DMS79 treated with DMSO at 0.1 percent for 48 hours (cell line): ENCODE results near the gene DDX31.
"Not testable (repeated sequence)": the region's sequence is repeated elsewhere in the genome, so short reads cannot be mapped to it uniquely, and the experiment has no call there.

Experiments
- DNase-seq: peaks from one replicate; lab custom pipeline; 2025; lab: John Stamatoyannopoulos, UW

DDX31 gene

GRCh38 chr9:132578367-132578932 lies 91.3 kb downstream of the DDX31 start:
- DNase-seq: no peak

DNA sequence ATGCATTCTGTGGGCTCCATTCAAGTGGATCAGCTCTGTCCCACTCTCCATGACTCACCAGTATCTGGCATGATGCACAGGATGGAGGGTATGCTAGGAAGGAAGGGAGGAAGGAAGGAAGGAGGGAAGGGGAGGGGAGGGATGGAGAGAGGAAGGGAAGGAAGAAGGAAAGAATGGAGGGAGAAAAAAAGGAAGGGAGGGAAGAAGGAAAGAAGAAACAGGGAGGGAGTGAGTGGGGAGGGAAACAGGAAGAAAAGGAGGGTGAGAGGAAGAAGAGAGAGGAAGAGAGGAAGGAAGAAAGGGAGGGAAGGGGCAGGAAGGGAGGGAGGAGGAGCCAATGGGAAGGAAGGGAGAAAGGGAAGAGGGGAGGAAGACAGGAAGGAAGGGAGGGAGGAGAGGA lies 92.7 kb downstream of the DDX31 start:
- DNase-seq: no peak

DNA sequence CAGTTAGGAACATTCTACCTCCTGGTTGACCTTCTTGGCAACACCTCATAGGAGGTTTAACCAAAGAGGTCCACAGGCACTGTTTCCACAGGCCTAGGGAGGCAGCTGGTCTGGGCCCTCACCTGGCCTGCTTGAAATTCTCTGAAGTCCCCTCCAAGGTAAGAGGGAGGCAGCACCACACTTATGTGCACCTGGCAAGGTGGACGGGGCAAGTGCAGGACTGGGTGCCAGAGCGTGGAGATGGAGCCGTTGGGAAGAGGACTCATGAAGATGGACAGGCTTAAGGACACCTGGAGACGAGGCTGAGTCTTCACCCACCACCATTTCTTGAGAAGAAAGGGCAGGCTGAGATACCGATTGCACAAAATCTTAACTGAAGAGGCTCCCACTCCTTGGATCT lies 94.0 kb downstream of the DDX31 start:
- DNase-seq: no peak

DNA sequence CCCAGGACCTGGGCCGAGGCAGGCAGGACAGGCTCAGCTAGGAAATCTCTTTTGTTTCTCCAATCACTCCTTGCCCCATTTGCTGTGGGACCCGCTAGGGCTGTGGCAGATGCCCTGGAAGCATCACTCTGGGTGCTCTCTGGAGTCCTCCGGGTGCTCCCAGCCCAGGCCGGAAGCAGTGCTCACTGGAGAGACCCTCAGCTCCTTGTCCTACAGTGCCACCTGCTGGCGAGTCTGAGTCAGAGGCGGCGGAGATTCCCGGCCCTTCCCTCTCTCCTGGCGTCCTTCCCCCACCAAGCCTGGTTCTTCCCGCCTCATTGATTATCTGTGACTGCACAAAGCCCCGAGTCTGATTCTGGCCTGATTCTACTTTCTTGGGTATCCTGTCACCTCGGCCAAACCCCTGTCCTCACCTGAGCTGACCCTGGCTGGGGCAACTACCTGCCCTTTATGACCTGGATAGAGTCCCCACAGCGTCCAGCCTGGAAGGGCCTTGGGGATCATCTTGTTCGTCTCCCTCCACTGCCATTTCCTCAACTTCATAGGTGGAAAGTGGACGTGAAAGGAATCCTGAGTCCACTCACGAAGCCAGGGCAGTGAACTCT lies 94.7 kb downstream of the DDX31 start:
- peak; percentile 62 for DNase-seq

DNA sequence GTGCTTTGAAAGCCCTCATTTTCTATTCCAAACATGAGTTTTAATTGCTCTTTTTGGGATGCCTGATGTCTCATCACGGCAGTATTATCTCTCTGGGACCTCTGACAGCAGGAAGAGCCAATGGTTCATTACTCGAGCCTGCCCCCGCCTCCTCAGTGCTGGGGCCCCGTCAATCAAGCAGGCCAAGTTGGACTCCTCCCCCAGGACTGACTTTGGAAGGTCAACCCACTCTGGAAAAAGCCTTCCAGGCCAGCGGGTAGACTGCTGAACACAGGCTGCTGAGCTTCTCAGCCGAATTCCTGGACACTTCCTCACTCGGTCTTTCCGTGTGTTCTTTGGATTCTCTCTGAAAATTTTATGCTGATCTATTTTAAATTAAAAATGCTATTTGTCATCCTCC lies 96.9 kb downstream of the DDX31 start:
- no peak for DNase-seq

DNA sequence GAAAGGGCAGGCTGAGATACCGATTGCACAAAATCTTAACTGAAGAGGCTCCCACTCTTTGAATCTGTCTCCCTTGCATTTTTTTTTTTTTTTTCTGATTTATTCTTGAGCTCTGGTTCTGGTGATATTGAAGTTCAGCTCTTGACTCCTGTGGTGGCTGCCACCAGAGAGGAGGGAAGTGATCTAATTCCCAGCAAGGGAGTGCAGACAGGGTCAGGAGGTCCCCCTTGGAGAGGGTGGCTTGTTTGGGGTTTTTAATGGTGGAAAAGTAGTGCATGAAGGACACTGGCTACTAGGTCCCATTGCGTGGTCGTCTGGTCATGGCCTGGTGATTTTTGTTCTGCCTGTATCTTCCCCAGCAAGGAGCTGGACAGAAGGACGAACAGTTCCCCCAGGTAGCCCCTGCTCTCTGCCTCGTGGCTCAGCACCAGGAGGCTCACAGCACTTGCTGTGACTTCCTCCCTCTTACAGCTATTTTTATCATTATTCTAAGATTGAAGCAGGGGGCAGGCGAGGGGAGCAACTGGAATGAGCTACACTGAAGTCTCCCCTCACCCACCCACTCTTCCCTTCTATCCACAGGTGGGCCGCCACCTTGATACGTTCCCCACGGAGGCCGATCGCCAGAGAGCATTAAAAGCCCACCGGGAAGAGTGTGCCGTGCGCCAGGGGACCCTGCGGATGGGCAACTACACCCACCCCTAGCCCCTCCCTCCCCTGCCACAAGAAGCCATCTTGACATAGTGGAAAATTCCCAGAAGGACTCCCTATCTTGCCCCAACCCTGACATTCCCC lies 97.8 kb downstream of the DDX31 start:
- DNase-seq: no peak

- not testable (repeated sequence) for DNase-seq
Observed at GRCh38 chr9:132568787-132569186, 101.0 kb downstream of the DDX31 start.

GRCh38 chr9:132564526-132564925 lies 105.3 kb downstream of the DDX31 start:
- DNase-seq: no peak

DNA sequence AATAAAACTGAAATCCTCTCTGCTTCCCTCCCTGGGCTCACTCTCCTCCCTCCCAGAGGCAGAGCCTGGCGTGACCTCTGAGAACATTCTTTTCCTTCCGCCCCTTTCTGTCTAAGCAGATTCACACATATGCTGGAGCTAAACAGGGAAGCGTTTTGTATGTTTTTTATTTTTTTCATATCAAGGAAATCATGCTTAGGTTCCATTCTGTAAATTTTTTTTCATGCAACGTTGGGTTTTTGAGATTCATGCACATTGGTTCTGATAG lies 107.5 kb downstream of the DDX31 start:
- no peak for DNase-seq

DNA sequence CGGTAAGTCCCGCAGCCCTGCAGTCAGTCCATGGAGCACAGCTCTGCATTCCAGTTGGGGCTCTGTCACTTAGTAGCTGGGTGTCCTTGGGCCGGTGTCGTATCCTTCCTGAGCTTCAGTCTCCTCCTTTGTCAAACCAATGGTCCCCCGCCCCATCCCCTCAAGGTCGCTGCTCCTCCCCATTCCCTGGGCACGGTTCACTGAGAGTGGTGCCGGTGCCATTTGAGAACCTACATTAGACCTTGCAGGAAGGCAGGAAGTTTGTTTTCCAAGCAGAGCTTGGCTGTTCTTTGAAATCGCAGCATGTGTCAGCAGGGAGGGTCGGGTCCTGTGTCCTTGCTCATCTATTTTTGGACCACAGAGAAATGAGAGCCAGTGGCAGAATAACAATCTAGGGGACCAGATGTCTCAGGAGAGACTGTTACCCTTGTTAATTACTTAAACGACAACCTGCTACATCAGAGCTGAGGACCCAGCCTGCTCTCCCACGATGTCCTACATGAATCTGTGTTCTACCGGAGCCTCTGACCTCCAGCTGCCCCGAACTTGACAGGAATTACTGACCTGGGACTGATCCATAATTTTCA lies 109.1 kb downstream of the DDX31 start:
- DNase-seq: no peak

- DNase-seq: no peak
Observed at GRCh38 chr9:132559711-132560110, 110.1 kb downstream of the DDX31 start.

- DNase-seq: no peak
Observed at GRCh38 chr9:132557159-132557558, 112.6 kb downstream of the DDX31 start.

DNA sequence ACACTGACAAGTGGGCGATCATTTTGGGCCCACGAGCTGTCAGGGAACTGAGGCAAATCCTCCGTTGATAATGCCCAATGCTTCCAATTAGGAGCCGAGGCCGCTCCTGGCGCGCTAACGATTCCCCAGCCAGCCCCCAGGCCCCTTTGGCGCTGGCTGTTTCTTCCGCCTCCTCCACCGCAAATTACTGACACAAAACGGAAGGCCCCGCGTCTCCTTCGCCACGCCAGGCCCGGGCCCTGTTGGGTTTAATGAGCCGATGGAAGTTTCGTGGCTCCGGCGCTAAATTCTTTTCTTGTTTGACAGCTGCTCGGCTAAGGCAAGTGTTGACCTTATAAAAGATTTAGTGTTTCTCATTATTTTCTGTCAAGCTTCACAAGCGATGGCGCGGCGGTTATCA lies 113.1 kb downstream of the DDX31 start:
- DNase-seq: no peak

DNA sequence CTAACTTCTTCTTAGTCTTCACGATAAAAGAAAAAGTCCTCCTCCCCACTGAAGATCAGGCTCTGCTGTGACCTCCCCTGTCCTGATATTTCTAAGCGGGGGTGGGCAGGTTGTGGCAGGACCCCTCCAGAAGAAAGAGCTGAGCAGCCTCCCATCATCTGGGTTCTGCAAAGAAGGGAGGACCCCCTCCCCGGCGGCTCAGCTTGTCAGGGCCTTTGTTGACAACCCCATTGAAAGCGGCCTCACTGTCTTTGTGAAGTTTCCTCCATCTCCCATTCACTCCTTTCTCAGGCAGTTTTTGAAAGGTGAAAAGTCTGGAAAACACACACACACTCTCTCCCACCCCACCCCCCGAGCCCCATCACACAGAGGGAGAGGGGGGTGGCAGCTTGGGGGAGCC lies 113.5 kb downstream of the DDX31 start:
- DNase-seq: no peak

DNA sequence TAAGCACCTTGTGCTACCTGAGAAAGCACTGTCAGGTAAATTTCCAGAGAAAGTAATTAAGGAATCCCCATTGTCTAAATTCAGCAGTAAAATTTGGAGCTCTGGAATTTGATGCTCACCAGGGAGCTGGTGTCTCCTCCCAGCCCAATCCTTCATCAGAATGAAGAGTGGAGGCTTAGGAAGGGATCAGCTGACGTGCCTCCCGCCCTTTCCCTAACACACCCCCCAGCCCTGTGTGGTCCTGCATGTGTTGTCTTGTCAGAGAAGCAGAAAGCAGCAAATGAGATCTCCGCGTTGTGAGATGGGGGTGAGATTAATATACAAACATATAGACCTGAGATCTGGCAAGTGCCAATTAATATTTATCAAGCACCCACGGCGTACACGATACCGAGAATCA lies 114.3 kb downstream of the DDX31 start:
- no peak for DNase-seq

- no peak for DNase-seq
Observed at GRCh38 chr9:132554755-132555154, 115.0 kb downstream of the DDX31 start.

DNA sequence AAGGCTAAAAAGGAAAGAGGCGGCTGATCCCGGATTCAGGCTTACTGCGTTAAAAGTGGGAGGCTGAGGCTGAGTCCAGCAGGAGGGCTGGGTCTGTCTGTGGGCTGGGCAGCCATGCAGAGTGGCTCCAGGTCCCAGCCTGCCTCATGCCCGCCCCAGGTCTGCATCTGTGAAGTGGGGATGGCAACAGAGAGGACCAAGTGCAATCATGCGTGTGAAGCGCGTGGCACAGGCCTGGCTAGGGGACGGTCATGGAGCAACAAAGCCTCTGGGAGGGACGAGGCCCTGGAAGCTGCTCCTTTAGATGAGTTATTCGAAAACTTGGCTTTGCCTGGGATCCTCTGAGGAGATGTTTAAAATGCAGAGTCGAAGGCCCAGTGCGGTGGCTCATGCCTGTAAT lies 117.7 kb downstream of the DDX31 start:
- no peak for DNase-seq

- no peak for DNase-seq
Observed at GRCh38 chr9:132551556-132551955, 118.2 kb downstream of the DDX31 start.

DNA sequence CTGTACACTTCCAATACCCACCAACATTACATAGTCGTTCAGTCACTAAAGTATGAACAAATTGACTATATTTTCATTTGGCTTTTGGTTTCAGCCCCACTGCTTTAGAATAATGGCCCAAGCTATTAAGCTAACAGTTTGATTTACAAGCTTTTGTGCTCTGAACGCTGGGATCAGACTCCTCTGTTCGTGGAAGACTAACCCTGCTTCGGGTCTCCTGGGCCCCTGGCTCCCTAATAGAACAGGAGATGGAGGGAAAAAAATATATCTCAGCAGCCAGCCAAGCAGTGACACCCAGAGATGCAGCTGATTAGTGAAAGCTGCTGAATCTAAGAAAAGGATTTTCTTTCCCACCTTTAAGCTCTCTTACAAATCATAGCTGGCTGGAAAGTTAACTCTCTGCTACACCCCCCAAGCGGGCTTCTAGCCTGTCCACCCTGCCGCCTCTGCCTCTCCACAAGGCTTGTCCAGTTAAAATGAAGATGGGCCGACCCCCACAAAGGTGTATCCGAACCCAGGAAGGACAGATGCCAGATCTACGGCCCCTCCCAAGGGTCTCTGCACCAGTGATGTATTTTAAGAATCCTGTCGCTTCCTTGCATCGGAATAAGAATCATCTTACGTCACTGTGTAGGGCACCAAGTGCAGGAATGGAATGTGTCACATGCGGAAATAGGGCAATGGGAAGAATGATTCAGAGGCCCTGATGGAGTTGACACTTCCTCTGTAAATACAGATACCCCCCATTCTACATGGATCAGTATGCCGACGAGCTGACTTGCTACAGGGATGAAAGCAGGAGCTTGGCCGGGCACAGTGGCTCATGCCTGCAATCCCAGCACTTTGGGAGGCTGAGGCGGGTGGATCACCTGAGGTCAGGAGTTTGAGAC lies 120.8 kb downstream of the DDX31 start:
- no peak for DNase-seq

DNA sequence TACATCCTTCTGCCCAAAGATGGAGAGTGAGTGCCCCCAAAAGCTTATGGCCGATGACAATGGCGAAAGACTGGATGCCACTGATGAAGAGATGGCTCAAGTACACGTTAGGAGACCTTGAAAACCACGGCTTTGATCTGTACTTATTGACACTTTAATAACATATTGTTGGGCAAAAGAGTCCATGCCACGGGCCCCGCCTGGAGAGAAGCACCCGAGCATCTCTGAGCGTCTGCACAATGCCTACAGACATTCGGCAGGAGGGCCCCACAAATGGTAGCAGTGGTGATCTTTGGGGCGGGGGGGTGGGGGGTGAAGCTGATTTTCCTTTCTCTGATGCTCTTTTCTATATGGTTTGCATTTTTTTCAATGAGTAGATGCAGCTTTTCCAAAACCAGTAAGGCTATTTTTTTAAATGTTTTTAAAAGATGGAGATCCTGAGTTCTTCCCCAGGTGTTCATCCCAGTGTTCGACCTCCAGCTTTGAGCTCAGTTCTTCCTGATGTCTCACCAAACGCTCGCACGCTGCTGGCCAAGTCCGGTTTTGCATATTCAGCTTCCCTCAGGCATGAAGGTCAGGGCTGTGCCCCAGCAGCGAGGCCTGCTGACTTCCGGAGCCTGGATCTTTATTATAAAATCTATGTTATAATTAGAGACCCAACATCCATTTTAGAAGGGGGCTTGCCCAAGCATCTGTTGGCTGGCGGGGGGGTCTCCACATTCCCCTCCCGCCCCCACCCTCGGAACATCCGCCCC lies 121.6 kb downstream of the DDX31 start:
- no peak for DNase-seq

DNA sequence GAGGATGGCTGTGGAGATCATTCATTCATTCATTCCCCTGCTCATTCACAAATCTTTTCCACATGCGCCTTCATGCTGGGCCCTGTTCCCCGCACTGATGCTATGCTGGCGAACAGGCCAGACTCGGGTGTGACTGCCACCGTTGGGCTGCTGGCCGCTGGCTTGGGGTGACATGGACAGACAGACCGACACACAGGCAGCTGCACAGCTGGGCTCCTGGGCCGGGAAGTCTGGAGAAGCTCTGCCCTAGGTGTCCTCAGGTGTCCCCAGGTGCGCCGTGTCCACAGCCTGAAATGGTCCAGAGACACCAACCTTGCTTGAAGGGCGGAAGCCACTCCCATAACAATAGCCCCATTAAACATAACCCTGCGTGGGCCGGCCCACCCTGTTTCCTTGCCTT lies 122.3 kb downstream of the DDX31 start:
- no peak for DNase-seq

DNA sequence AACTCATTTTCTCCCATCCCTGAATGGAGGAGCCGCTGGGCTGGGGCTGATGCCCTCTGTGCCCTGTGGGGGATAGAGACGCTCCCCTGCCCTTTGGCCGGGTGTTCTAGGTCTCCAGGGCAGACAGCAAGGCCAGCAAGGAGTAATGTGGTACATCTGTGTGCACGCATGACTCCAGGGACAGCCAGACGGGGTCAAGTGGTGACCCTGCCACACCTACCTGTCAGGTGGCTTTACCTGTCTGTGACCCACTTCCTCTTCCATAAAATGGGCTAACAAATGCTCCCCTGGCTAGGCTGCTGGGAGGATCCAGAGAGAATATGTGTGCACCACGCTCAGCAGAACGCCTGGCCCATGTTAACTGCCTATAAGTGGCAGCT lies 122.7 kb downstream of the DDX31 start:
- DNase-seq: no peak
